HEK293 (cell line): ENCODE data around the gene CCDC69.

Source experiments
- CTCF ChIA-PET: fragments of 350-600 bp; formaldehyde crosslinking; extraction: SDS; loops from one replicate; lab custom pipeline; 2021; ENCODE audit warnings: antibody characterized with exemption; lab: Yijun Ruan, JAX
- POLR2A ChIA-PET: fragments of 300-600 bp; formaldehyde crosslinking; extraction: SDS; loops from one replicate; lab custom pipeline; 2020; ENCODE audit warnings: antibody characterized with exemption, inconsistent platforms; lab: Yijun Ruan, JAX
- H3K27ac ChIP-seq: fragments of 200-500 bp; sonication (Bioruptor generic); 2 replicates; pipeline ENCODE4 v1.5.1; 2014; ENCODE audit warnings: low read depth, low read length, control low read depth, inconsistent platforms; ENCODE audit errors: extremely low read depth
- H3K36me3 ChIP-seq, 2 experiments: fragments of 200-500 bp in 1 of 2; sonication (Bioruptor generic) in 1 of 2; 1 replicate in 1 of 2; 2 replicates in 1 of 2; pipeline ENCODE4 v1.5.1; 2014 to 2017; ENCODE audit warnings: inconsistent platforms in 2 of 2, low read length in 2 of 2; ENCODE audit not compliant: control insufficient read depth in 2 of 2, insufficient read depth in 1 of 2
- H3K4me1 ChIP-seq: fragments of 200-500 bp; sonication (Bioruptor generic); 2 replicates; pipeline ENCODE4 v1.5.1; 2014; ENCODE audit warnings: mild to moderate bottlenecking, low read length, inconsistent platforms; ENCODE audit not compliant: control insufficient read depth, insufficient read depth
- H3K4me3 ChIP-seq: 2 replicates; pipeline ENCODE4 v1.5.1; 2011; ENCODE audit warnings: low read depth, mild to moderate bottlenecking, control low read depth, low read length, moderate library complexity
- H3K9me3 ChIP-seq: fragments of 200-500 bp; sonication (Bioruptor generic); 2 replicates; pipeline ENCODE4 v1.5.1; 2014; ENCODE audit warnings: low read depth, low read length, inconsistent platforms; ENCODE audit not compliant: control insufficient read depth, insufficient read depth
- CTCF ChIP-seq: fragments of 450-650 bp; formaldehyde crosslinking; IDR thresholded peaks from 2 replicates; pipeline ENCODE4 v1.5.1; 2016; ENCODE audit warnings: missing biosample characterization, missing genetic modification characterization
- PATZ1 ChIP-seq: fragments of 450-650 bp; formaldehyde crosslinking; IDR thresholded peaks from 2 replicates; pipeline ENCODE4 v1.5.1; 2016; ENCODE audit warnings: missing biosample characterization, missing genetic modification characterization
- REST ChIP-seq: fragments of 450-650 bp; formaldehyde crosslinking; IDR thresholded peaks from 2 replicates; pipeline ENCODE4 v1.5.1; 2016; ENCODE audit warnings: missing biosample characterization, missing genetic modification characterization
- SCRT2 ChIP-seq: fragments of 450-650 bp; formaldehyde crosslinking; IDR thresholded peaks from 2 replicates; pipeline ENCODE4 v1.5.1; 2016; ENCODE audit warnings: missing biosample characterization, missing genetic modification characterization
- SETDB1 ChIP-seq: IDR thresholded peaks from one replicate; pipeline ENCODE4 v1.6.1; 2017; ENCODE audit warnings: mild to moderate bottlenecking, low read length, moderate library complexity, mixed read lengths; ENCODE audit not compliant: insufficient read length
- WT1 ChIP-seq: fragments of 450-650 bp; formaldehyde crosslinking; IDR thresholded peaks from 2 replicates; pipeline ENCODE4 v1.5.1; 2016; ENCODE audit warnings: missing biosample characterization, missing genetic modification characterization
- ZBTB17 ChIP-seq: fragments of 450-650 bp; formaldehyde crosslinking; IDR thresholded peaks from 2 replicates; pipeline ENCODE4 v1.5.1; 2016; ENCODE audit warnings: missing biosample characterization, missing genetic modification characterization
- ZBTB26 ChIP-seq: fragments of 450-650 bp; formaldehyde crosslinking; optimal IDR thresholded peaks from 2 replicates; pipeline ENCODE3; 2016; ENCODE audit warnings: missing biosample characterization, mild to moderate bottlenecking, missing genetic modification characterization
- ZNF121 ChIP-seq: fragments of 450-650 bp; formaldehyde crosslinking; IDR thresholded peaks from 2 replicates; pipeline ENCODE4 v1.5.1; 2016; ENCODE audit warnings: missing biosample characterization, missing genetic modification characterization
- ZNF16 ChIP-seq: fragments of 450-650 bp; formaldehyde crosslinking; IDR thresholded peaks from 2 replicates; pipeline ENCODE4 v1.5.1; 2016; ENCODE audit warnings: low read depth, missing biosample characterization, missing genetic modification characterization
- ZNF280C ChIP-seq: fragments of 450-650 bp; formaldehyde crosslinking; IDR thresholded peaks from 2 replicates; pipeline ENCODE4 v1.5.1; 2016; ENCODE audit warnings: missing biosample characterization, missing genetic modification characterization
- ZNF311 ChIP-seq: fragments of 450-650 bp; formaldehyde crosslinking; IDR thresholded peaks from 2 replicates; pipeline ENCODE4 v1.5.1; 2017; ENCODE audit warnings: missing biosample characterization, missing genetic modification characterization, borderline replicate concordance
- ZNF341 ChIP-seq: fragments of 450-650 bp; formaldehyde crosslinking; IDR thresholded peaks from 2 replicates; pipeline ENCODE4; 2016; ENCODE audit warnings: low read depth, missing biosample characterization, missing genetic modification characterization
- ZNF394 ChIP-seq: fragments of 450-650 bp; formaldehyde crosslinking; IDR thresholded peaks from 2 replicates; pipeline ENCODE4 v1.5.1; 2016; ENCODE audit warnings: missing biosample characterization, missing genetic modification characterization, mild to moderate bottlenecking, moderate library complexity, borderline replicate concordance
- ZNF596 ChIP-seq: fragments of 450-650 bp; IDR thresholded peaks from 2 replicates; pipeline ENCODE4 v1.5.0; 2018; ENCODE audit warnings: missing biosample characterization, mild to moderate bottlenecking, missing genetic modification characterization, moderate library complexity
- ZNF600 ChIP-seq: fragments of 450-650 bp; formaldehyde crosslinking; IDR thresholded peaks from 2 replicates; pipeline ENCODE4 v1.5.1; 2016; ENCODE audit warnings: missing biosample characterization, missing genetic modification characterization
- ZNF658 ChIP-seq: fragments of 450-650 bp; formaldehyde crosslinking; IDR thresholded peaks from 2 replicates; pipeline ENCODE4; 2016; ENCODE audit warnings: missing biosample characterization, missing genetic modification characterization
- ZNF670 ChIP-seq: fragments of 450-650 bp; formaldehyde crosslinking; IDR thresholded peaks from 2 replicates; pipeline ENCODE4 v1.5.1; 2016; ENCODE audit warnings: missing biosample characterization, missing genetic modification characterization, low read depth
- ZNF785 ChIP-seq: fragments of 450-650 bp; formaldehyde crosslinking; IDR thresholded peaks from 2 replicates; pipeline ENCODE4 v1.5.1; 2016; ENCODE audit warnings: missing biosample characterization, missing genetic modification characterization

CCDC69 gene

GRCh38 chr5:151155775-151156506 is 68.0 kb downstream of the CCDC69 start:
- Histone ChIP-seq H3K9me3 (no peaks in the 10 kb centered on the region), H3K36me3 (peaks cover 0 to 3% of the 10 kb centered on the region in 2 experiments; a peak in 1 of 3 replicates), H3K4me3 (no peak overlapping the region), H3K27ac (0 out of 2 replicates have a peak overlapping the region, but pooled peaks have one; percentile 2), H3K4me1 (peaks cover 22% of the 10 kb centered on the region)
- ChIA-PET POLR2A (no interaction called here), CTCF (interaction anchor here (0.9 to 1.0 kb wide), 2 partner anchors 9 to 107 kb away, joined by 3 to 4 read pairs; no protein-coding TSS in a partner anchor)
- TF ChIP-seq SETDB1 = no peak
- TF ChIP-seq ZNF600 (tag by site-specific recombination) = no peak
- TF ChIP-seq ZNF280C = no peak
- no peak for TF ChIP-seq ZNF394 (tag by site-specific recombination)
- no peak for TF ChIP-seq ZNF121 (tag by site-specific recombination)
- peak; percentile 38; the same call in 1 of the 2 replicates for TF ChIP-seq ZBTB17 (tag by site-specific recombination)
- no peak for TF ChIP-seq ZNF670 (tag by site-specific recombination)
- no peak for TF ChIP-seq WT1 (tag by site-specific recombination)
- no peak for TF ChIP-seq ZNF785 (tag by site-specific recombination)
- TF ChIP-seq SCRT2 = 0 out of 2 replicates have a peak, but pooled peaks have one; percentile 31
- TF ChIP-seq ZNF596 (tag by site-specific recombination) = no peak
- no peak for TF ChIP-seq ZNF16 (tag by site-specific recombination)
- TF ChIP-seq REST (tag by site-specific recombination) = peak; percentile 57
- TF ChIP-seq ZBTB26 = no peak
- no peak for TF ChIP-seq ZNF341 (tag by site-specific recombination)
- no peak for TF ChIP-seq ZNF311 (tag by site-specific recombination)
- peak; percentile 35; the same call in 1 of the 2 replicates for TF ChIP-seq PATZ1 (tag by site-specific recombination)
- TF ChIP-seq CTCF (tag by site-specific recombination) = 0 out of 2 replicates have a peak, but pooled peaks have one; percentile 27
- TF ChIP-seq ZNF658 = no peak
